Melanocyte of skin (primary cell): ENCODE data around the gene UBE2U. TPM values are rescaled to one million over a fixed set of nuclear protein-coding genes. Genes with fewer than 3 reads are reported as not detected.

ENCODE experiments used
- total RNA-seq, 2 donors: library from RNA; depleted of rRNA; stranded (reverse); fragments of >200 nt; gene quantifications; 2 replicates each; pipeline ENCODE4 v1.2.3, GENCODE V29; 2012

Gene UBE2U, protein sequence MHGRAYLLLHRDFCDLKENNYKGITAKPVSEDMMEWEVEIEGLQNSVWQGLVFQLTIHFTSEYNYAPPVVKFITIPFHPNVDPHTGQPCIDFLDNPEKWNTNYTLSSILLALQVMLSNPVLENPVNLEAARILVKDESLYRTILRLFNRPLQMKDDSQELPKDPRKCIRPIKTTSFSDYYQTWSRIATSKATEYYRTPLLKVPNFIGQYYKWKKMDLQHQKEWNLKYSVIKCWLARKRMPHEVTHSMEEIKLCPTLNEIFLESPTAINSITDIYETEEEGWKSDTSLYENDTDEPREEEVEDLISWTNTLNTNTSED
- total RNA-seq: not detected

DNA sequence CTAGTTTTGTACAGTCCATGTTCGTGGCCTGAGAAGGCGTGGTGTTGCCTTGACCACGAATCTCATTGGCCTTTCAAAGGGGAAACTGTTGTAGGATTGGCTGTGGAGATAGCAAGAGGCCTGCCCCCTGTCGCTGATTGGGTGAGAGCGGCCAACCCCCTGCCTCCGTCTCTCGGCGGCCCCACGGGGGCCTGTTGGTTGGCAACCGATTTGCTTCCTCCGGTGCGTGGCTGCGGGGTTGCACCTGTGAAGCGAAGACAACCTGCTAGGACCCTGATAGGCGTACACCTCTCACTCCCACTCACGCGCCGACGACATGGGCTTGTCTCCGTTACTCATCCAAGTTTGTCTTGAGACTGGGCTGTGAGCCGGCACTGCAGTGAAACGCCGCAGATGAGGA is at the start of gene UBE2U:
UBE2U (plus strand) TSS at position 204 of the 400 bp plus-strand sequence. CDS start 428 bp downstream, outside the sequence.

